ENCODE results near the gene TFAP2C.

DNA sequence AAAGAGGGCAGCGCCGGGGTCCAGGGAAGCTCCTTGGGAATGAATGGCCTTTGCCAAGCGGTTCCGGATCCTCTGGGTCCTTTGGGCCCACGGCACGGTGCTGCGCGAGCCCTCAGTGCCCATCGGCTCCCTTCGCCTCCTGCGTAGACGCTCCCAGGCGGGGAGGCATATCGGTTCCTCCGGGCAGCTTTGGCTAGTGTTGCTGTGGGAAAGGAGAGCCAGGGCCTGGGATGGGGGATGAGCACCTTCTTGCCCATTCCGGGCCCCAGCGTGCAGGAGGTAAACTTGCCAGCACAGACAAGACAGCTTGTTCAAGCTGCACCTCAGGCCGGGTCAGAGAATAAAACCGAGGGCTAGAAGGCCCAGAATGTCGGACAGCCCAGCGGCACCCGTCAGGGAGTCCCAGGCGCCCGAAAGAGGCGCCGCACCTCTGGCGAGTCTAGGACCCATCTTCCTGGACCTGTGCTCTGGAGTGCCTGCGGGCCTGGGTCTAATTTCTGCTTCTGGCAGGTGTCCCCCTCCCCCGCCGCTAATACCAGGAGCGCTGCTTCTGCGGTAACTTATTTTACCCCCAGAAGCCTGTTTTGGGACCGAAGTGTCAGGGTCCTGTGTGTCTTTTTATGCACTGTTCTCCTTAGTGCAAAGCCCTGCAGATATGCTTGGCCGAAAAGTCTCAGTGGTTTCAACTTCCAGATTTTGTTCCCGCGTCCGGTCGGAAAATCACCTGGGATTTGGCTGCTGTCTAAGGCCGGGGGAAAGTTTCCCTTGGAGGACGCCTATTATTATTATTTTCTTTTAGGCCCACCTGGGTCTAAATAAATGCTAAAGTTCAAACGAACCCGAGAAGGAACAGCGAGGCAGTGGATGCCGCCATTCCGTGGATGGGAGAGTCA is 1.7 kb upstream of the TFAP2C start:
- TF ChIP-seq, protein P1, sequence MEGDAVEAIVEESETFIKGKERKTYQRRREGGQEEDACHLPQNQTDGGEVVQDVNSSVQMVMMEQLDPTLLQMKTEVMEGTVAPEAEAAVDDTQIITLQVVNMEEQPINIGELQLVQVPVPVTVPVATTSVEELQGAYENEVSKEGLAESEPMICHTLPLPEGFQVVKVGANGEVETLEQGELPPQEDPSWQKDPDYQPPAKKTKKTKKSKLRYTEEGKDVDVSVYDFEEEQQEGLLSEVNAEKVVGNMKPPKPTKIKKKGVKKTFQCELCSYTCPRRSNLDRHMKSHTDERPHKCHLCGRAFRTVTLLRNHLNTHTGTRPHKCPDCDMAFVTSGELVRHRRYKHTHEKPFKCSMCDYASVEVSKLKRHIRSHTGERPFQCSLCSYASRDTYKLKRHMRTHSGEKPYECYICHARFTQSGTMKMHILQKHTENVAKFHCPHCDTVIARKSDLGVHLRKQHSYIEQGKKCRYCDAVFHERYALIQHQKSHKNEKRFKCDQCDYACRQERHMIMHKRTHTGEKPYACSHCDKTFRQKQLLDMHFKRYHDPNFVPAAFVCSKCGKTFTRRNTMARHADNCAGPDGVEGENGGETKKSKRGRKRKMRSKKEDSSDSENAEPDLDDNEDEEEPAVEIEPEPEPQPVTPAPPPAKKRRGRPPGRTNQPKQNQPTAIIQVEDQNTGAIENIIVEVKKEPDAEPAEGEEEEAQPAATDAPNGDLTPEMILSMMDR (IDR thresholded peaks at IDR 0.05) = no peak
- no peak for TF ChIP-seq POLR2A (IDR thresholded peaks at IDR 0.05)
